NCI-H2171 (cell line): Measurements from ENCODE around the gene POLR2A.
"Not testable (repeated sequence)": the region's sequence is repeated elsewhere in the genome, so short reads cannot be mapped to it uniquely, and the experiment has no call there.

Experiments used
- DNase-seq: peaks from one replicate; lab custom pipeline; 2025; lab: John Stamatoyannopoulos, UW

The POLR2A gene

GRCh38 chr17:7479213-7480088, 4.7 kb upstream of the POLR2A start, which contains the start of gene ZBTB4:
TSS of gene ZBTB4 (minus strand) at chr17:7479631. CDS start at chr17:7466801, 12,830 bp downstream.
- no peak for DNase-seq

GRCh38 chr17:7480089-7480384, 4.1 kb upstream of the POLR2A start:
- DNase-seq = peak; percentile 46

GRCh38 chr17:7481275-7481674, 2.9 kb upstream of the POLR2A start, which contains the start of gene SLC35G6:
TSS of gene SLC35G6 (plus strand) at chr17:7481446. CDS start at chr17:7481517, 71 bp downstream.
- DNase-seq = not testable (repeated sequence)

GRCh38 chr17:7481842-7482741, 2.1 kb upstream of the POLR2A start:
- DNase-seq = not testable (repeated sequence)

- DNase-seq = not testable (repeated sequence)
Measured at GRCh38 chr17:7482742-7483088, 1.5 kb upstream of the POLR2A start.

GRCh38 chr17:7483255-7484066, 705 bp upstream of the POLR2A start:
- DNase-seq = peak; percentile 87

- DNase-seq = no peak
Measured at GRCh38 chr17:7484919-7485377, 782 bp downstream of the POLR2A start.

- no peak for DNase-seq
Measured at GRCh38 chr17:7486181-7486580, 2.0 kb downstream of the POLR2A start.

GRCh38 chr17:7490144-7490543, 6.0 kb downstream of the POLR2A start:
- DNase-seq = no peak

- no peak for DNase-seq
Measured at GRCh38 chr17:7491583-7491982, 7.4 kb downstream of the POLR2A start.

GRCh38 chr17:7493941-7494340, 9.8 kb downstream of the POLR2A start:
- no peak for DNase-seq

GRCh38 chr17:7495906-7496434, 11.8 kb downstream of the POLR2A start:
- no peak for DNase-seq

- DNase-seq = no peak
Measured at GRCh38 chr17:7496470-7497183, 12.5 kb downstream of the POLR2A start.

GRCh38 chr17:7497228-7497627, 13.1 kb downstream of the POLR2A start:
- no peak for DNase-seq

- no peak for DNase-seq
Measured at GRCh38 chr17:7497636-7498035, 13.5 kb downstream of the POLR2A start.

- DNase-seq = no peak
Measured at GRCh38 chr17:7499161-7499560, 15.0 kb downstream of the POLR2A start.

GRCh38 chr17:7501729-7502128, 17.6 kb downstream of the POLR2A start:
- no peak for DNase-seq

- no peak for DNase-seq
Measured at GRCh38 chr17:7502171-7502847, 18.1 kb downstream of the POLR2A start.

- no peak for DNase-seq
Measured at GRCh38 chr17:7502987-7503386, 18.8 kb downstream of the POLR2A start.

- no peak for DNase-seq
Measured at GRCh38 chr17:7503521-7503920, 19.4 kb downstream of the POLR2A start.
